Activated CD8-positive, alpha-beta memory T cell treated with anti-CD3 and anti-CD28 coated beads, Interleukin-2, amount 50 U/mL, for 1 hour (primary cell): Measurements from ENCODE around the gene LY9.
"Not testable (repeated sequence)": the region's sequence is repeated elsewhere in the genome, so short reads cannot be mapped to it uniquely, and the experiment has no call there.

Experiments used
- DNase-seq: peaks from one replicate; pipeline ENCODE4 v3.0.0-alpha.2; 2020; ENCODE audit errors: extremely low read depth

Gene LY9

GRCh38 chr1:160865337-160865736 lies 69.4 kb downstream of the LY9 start:
- no peak for DNase-seq

- DNase-seq, result no peak
Measured at GRCh38 chr1:160866001-160866694, 70.2 kb downstream of the LY9 start.

GRCh38 chr1:160866695-160867260 lies 70.8 kb downstream of the LY9 start:
- no peak for DNase-seq

GRCh38 chr1:160867651-160868050 lies 71.7 kb downstream of the LY9 start:
- not testable (repeated sequence) for DNase-seq

- DNase-seq, result no peak
Measured at GRCh38 chr1:160868141-160868540, 72.2 kb downstream of the LY9 start.

- DNase-seq, result no peak
Measured at GRCh38 chr1:160874935-160875334, 79.0 kb downstream of the LY9 start.

GRCh38 chr1:160875591-160875990 lies 79.6 kb downstream of the LY9 start:
- DNase-seq, result not testable (repeated sequence)

- no peak for DNase-seq
Measured at GRCh38 chr1:160876311-160876710, 80.3 kb downstream of the LY9 start.

GRCh38 chr1:160877221-160877620 lies 81.2 kb downstream of the LY9 start:
- no peak for DNase-seq
